HG02571 (cell line): ENCODE results near the gene SNX22.
"Not testable (repeated sequence)": the region's sequence is repeated elsewhere in the genome, so short reads cannot be mapped to it uniquely, and the experiment has no call there.

ENCODE experiments used
- ATAC-seq: cut with Tn5 transposase; IDR thresholded peaks from one replicate; pipeline ENCODE4 v1.9.1; 2021; ENCODE audit warnings: mild to moderate bottlenecking, moderate library complexity; ENCODE audit not compliant: unreplicated experiment

Gene SNX22

GRCh38 chr15:64151727-64152506, at the start of gene SNX22:
SNX22 (plus strand) TSS chr15:64151731; CDS start chr15:64151776, 45 bp downstream.
- ATAC-seq, result peak; percentile 4

GRCh38 chr15:64102497-64102896, 49.0 kb upstream of the SNX22 start:
- ATAC-seq, result no peak

GRCh38 chr15:64105113-64105704, 46.3 kb upstream of the SNX22 start:
- no peak for ATAC-seq

- ATAC-seq, result no peak
Measured at GRCh38 chr15:64107337-64107736, 44.2 kb upstream of the SNX22 start.

GRCh38 chr15:64110108-64110701, 41.3 kb upstream of the SNX22 start:
- ATAC-seq, result not testable (repeated sequence)

GRCh38 chr15:64110950-64111678, 40.4 kb upstream of the SNX22 start:
- no peak for ATAC-seq

GRCh38 chr15:64111679-64112050, 39.9 kb upstream of the SNX22 start:
- ATAC-seq, result no peak

GRCh38 chr15:64112073-64112772, 39.3 kb upstream of the SNX22 start:
- no peak for ATAC-seq

- ATAC-seq, result no peak
Measured at GRCh38 chr15:64112904-64113303, 38.6 kb upstream of the SNX22 start.

GRCh38 chr15:64117759-64118487, 33.6 kb upstream of the SNX22 start:
- no peak for ATAC-seq

- ATAC-seq, result not testable (repeated sequence)
Measured at GRCh38 chr15:64120322-64120721, 31.2 kb upstream of the SNX22 start.

- no peak for ATAC-seq
Measured at GRCh38 chr15:64121614-64122013, 29.9 kb upstream of the SNX22 start.

GRCh38 chr15:64122444-64122843, 29.1 kb upstream of the SNX22 start:
- ATAC-seq, result no peak

GRCh38 chr15:64122936-64123351, 28.6 kb upstream of the SNX22 start:
- no peak for ATAC-seq

- no peak for ATAC-seq
Measured at GRCh38 chr15:64125978-64126377, 25.6 kb upstream of the SNX22 start.

GRCh38 chr15:64127521-64128270, 23.8 kb upstream of the SNX22 start:
- no peak for ATAC-seq

- no peak for ATAC-seq
Measured at GRCh38 chr15:64130159-64130558, 21.4 kb upstream of the SNX22 start.

GRCh38 chr15:64131547-64131946, 20.0 kb upstream of the SNX22 start:
- ATAC-seq, result no peak

- ATAC-seq, result no peak
Measured at GRCh38 chr15:64132217-64132616, 19.3 kb upstream of the SNX22 start.
